ENCODE data around the gene PIK3AP1. TPM values are rescaled to one million over a fixed set of nuclear protein-coding genes. Genes with fewer than 3 reads are reported as not detected.

The PIK3AP1 gene
- total RNA-seq, 1 experiment from 2014 or later, result 1.7 TPM

DNA sequence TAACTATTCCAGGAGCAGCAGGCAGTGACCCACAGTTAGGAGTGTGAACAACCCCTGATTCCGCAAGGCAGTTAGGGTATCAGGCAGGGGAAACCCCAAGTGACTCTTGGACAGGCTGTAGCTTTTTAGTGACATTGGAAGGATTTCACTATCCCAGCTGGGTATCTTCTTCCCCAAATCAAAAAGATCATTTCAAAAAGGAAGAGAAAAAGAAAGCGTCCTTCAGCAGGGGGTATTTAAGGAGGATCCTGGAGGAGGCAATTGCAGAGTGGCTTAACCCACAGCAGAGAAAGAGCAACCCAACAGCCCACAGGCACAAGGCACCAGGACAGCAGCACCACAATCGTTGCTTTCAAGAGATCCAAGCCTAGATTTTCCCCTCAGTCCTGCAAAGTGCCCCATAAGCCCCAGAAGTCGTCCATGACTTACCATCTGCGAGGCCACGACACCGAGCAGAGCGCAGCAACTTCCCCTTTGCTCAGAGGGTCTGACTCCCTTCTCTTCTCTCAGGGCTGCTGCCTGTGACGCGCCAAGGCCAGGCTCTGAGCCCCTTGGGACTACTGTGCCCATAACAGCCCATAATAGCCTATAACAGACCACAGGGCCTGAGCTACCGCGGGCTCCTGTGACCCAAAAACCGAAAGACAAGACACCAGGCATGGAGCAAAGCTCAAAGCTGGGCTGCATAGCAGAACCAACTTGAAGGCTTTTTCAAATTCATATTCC is 19.8 kb downstream of the PIK3AP1 start:
- Histone ChIP-seq H2AK5ac (ENCODE audit: insufficient read length, low read length) (no peak overlapping the region), H2AFZ (ENCODE audit: low read length) (no peak overlapping the region), H3K9me3 (ENCODE audit: control insufficient read depth, low read depth, low read length) (no peaks in the 10 kb centered on the region), H2BK12ac (ENCODE audit: insufficient read length, low read depth, low read length) (no peak overlapping the region), H3K18ac (ENCODE audit: insufficient read length, low read depth, low read length) (no peak overlapping the region), H3K23ac (ENCODE audit: insufficient read length, low read depth, low read length) (no peak overlapping the region), H3K27me3 (ENCODE audit: insufficient read depth, low read length) (no peaks in the 10 kb centered on the region), H3K27ac (ENCODE audit: insufficient read length, low read depth, low read length) (no peak overlapping the region), H4K5ac (ENCODE audit: insufficient read length, low read depth, low read length) (no peak overlapping the region), H4K91ac (ENCODE audit: insufficient read length, low read depth, low read length) (no peak overlapping the region), H4K8ac (replicated peaks; ENCODE audit: insufficient read length, low read depth, low read length) (no peak overlapping the region), H3K79me1 (ENCODE audit: insufficient read depth, low read depth, low read length, poor library complexity, severe bottlenecking) (no peaks in the 10 kb centered on the region), H3T11ph (ENCODE audit: low read length) (no peak overlapping the region), H3K4me1 (ENCODE audit: insufficient read depth, low read length) (no peaks in the 10 kb centered on the region), H3K23me2 (ENCODE audit: insufficient read length, low read depth, low read length, poor library complexity, severe bottlenecking) (no peaks in the 10 kb centered on the region), H2BK20ac (ENCODE audit: low read depth, low read length, poor library complexity, severe bottlenecking) (no peak overlapping the region), H3K4me2 (ENCODE audit: insufficient read depth, insufficient read length, low read length) (no peak overlapping the region), H3K4ac (ENCODE audit: low read depth, low read length) (no peak overlapping the region), H2BK120ac (ENCODE audit: low read depth, low read length, poor library complexity, severe bottlenecking) (no peak overlapping the region), H2BK15ac (ENCODE audit: low read depth, low read length) (no peak overlapping the region), H3K14ac (ENCODE audit: insufficient read depth, low read length) (peak overlapping the region; percentile 61; the same call in 1 of the 2 replicates), H2BK5ac (ENCODE audit: insufficient read length, low read length) (no peak overlapping the region), H3K56ac (ENCODE audit: insufficient read length, low read depth, low read length) (no peak overlapping the region), H4K20me1 (ENCODE audit: control insufficient read depth, insufficient read depth, insufficient read length) (no peaks in the 10 kb centered on the region), H3K9ac (ENCODE audit: extremely low read depth, insufficient read length, low read length) (no peak overlapping the region), H3K79me2 (ENCODE audit: insufficient read depth, low read length) (no peaks in the 10 kb centered on the region; the same call in 1 of the 2 replicates)
- H3K9me3 Mint-ChIP-seq, result no peaks in the 10 kb centered on the region
- no peak overlapping the region for H3K4me3 Mint-ChIP-seq
- peak overlapping the region in 1 of 3 experiments; percentile 7; a peak in 2 of 7 replicates for H3K27ac Mint-ChIP-seq
- no peaks in the 10 kb centered on the region for H3K27me3 Mint-ChIP-seq (ENCODE audit: low read depth)
- no peaks in the 10 kb centered on the region for H3K36me3 Mint-ChIP-seq (ENCODE audit: insufficient read depth in 1 of 3, low read depth in 3 of 3)
- DNase-seq, result no peak
- TF ChIP-seq CTCF (conservative IDR thresholded peaks at IDR 0.05), result no peak
- peaks cover 11 to 12% of the 10 kb centered on the region in 2 experiments for H3K4me1 Mint-ChIP-seq
- no CpG with 5 or more reads among the region's 13 CpGs for WGBS (ENCODE audit: extremely low coverage, insufficient read length, low lambda C conversion rate)

Measured in H9 (cell line).